8988T (cell line): ENCODE measurements around the gene GNL3L.
"Not testable (repeated sequence)": the region's sequence is repeated elsewhere in the genome, so short reads cannot be mapped to it uniquely, and the experiment has no call there.

Source experiments
- DNase-seq: peaks from one replicate; pipeline ENCODE4 v3.0.0; 2011

GNL3L gene, protein sequence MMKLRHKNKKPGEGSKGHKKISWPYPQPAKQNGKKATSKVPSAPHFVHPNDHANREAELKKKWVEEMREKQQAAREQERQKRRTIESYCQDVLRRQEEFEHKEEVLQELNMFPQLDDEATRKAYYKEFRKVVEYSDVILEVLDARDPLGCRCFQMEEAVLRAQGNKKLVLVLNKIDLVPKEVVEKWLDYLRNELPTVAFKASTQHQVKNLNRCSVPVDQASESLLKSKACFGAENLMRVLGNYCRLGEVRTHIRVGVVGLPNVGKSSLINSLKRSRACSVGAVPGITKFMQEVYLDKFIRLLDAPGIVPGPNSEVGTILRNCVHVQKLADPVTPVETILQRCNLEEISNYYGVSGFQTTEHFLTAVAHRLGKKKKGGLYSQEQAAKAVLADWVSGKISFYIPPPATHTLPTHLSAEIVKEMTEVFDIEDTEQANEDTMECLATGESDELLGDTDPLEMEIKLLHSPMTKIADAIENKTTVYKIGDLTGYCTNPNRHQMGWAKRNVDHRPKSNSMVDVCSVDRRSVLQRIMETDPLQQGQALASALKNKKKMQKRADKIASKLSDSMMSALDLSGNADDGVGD

DNA sequence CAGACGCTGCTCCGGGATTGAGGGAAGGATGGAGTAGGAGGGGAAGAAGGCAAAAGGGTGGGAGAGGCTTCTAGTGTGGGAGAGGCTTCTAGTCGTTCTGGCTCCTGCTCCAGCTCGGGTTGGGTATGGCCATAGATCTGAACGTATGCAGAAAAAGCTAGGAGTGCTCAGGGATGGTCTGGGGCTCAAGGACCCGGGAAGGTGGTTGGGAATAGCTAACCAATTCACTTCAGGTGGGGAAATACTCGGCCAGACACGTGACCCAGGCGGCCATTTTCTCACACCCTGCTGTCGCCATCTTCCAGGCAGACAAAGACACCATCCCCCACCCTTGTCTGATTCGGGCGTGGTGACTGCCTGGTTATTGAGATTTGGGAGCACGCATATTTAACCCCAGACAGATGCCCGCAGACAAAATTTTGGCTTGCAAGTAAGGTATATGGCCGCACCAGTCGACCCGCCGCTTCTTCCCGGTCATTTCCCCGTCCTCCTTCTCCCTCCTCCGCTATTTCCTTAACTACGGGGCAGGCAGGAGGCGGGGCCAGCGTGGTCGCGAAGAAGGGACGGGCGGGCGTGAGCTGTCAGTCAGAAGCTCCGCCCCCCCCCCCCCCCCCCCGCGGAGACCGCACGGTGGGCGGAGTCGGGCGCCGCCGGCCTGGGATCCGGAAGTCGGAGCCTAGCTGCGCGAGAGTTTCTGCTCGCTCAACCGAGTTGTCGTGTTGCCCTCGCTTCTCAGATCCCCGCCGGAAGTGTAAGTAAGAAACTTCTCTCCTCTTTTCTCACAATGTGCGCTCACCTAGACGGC is at the start of gene GNL3L:
TSS of gene GNL3L (plus strand) at position 668 of the 805 bp plus-strand sequence. CDS start 2,348 bp downstream, outside the sequence.
- peak; percentile 56 for DNase-seq

DNA sequence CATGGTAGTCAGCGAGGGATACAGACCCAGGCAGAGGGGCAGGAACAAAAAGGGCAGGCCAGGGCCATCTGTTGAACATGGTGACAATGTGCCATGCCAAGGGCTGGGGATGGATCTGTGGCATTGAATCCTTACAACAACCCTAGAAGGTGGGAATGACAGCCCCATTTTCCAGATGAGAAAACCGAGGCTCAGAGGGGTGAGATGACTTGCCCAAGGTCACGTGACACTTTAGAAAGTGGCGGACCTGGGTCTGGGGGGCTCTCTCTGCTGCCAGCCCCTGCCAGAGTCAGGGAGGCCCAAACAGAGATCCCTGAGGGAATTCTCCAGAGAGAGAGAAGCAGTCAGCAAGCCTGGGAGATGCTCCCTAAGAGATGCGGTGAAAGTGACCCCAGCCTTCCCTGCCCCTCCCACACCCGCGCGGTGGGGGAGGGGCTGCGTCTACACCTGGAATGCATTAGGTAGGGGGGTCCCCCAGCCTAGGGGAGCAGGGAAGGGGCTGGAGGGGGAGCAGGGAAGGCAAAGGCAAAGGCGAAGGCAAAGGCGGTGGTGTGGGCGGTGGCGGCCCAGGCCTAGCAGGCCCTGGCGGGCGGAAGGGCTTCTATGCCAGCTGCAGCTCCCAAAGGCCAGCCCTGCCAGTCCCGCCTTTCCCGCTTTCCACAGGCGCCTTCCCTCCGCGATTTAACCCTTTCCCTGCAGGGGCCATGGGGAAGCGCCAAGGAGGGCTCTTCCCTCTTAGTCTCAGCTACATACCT is 47.0 kb upstream of the GNL3L start:
- DNase-seq: no peak

DNA sequence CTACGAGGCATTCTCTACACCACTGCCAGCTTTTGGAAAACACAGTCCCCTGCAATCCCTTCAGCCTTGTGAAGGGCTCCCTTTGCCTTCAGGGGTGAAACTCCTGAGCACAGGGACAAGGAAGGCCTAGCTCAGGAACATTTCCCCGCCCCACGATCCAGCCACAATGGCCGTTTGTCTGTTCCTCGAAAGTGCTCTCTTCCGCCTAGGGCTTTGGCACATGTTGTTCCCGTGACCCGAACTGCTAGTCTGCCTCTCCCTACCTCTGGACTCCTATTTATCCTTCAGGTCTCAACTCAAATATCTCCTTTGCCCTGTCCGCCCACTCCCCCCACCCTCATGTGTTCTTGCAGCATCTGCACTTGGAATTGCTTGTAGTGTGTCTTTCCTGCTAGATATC is 46.1 kb upstream of the GNL3L start:
- DNase-seq: no peak

DNA sequence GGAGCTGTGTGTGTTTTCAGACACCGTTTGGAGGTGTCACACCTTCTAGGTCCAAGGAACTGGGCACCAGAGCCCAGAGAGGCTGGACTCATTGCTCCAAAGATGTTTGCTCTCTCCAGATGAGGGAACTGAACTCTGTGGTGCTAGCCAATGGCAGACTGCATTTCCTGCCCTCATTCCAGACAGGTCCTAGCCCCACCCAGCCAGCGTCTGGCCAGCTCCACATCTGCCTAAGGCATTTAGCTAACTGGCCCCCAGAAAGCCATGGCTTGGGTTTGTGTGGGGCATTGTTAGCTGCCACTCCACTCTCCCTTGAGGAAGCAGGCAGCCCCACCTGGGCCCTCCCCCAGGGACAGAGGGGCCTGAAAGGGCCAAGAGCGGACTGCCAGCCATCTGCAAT is 45.4 kb upstream of the GNL3L start:
- no peak for DNase-seq

DNA sequence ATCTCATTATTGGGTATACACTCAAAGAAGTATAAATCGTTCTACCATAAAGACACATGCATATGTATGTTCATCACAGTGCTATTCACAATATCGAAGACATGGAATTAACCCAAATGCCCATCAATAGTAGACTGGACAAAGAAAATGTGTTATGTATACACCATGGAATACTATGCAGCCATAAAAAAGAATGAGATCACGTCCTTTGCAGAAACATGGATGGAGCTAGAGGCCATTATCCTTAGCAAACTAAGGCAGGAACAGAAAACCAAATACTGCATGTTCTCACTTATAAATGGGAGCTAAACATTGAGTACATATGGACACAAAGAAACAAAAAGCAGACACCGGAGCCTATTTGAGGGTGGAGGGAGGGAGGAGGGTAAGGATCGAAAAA is 40.2 kb upstream of the GNL3L start:
- DNase-seq: not testable (repeated sequence)

DNA sequence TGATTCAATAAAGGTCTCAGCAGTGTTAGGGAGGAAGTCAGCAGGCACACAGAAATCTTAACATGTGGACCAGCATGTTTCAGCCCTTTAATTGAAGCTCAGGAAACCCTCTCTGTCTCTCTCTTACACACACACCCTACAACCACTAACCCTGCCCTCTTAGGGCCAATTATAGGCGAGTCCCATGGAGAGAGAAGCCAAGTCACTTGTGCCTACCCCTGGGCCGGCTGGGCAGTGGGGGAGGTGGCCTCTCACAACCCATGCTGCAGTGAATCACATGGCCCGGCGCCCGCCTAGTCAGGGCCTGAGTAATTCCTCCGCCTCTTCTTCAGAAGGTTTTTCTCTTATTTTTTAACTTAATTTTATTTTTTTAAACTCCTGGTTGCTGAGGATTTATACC is 37.7 kb upstream of the GNL3L start:
- DNase-seq: no peak

DNA sequence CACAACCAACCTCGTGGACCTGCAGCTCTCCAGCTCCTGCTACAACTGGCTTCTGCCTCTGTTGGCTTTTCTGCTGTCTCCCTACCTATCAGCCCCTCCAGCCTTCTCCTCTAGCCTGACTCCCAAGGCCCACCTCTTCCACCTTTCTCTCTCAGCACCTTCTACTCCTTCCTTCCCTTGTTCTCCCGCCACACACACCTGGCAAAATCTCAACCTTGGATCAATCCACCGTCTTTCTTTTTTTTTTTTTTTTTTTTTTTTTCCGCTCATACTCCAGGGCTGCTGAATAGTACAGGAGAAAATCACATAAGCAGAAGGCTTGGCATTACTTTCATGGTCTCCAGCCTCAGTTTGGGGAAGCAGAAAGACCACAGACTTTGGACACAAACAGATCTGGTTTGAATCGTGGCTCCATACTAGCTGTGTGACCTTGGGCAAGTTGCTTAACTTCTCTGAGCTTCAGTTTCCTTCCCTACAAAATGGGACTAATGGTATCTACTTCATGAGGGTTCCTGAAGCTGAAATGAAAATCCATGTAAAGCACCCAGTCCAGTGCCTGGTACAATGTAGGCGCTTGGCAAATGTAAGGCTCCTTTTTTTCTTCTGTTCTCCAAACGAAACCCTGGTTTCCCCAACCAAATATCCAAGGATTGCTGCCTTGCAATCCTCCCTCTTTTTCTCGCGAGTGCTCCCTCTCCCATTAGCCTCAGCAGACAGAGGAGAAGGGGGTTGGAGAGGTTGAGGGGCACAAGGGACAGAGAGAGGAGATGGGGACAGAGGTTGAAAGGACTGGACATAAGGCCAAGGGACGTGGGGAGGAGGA is 35.6 kb upstream of the GNL3L start:
- DNase-seq: no peak

DNA sequence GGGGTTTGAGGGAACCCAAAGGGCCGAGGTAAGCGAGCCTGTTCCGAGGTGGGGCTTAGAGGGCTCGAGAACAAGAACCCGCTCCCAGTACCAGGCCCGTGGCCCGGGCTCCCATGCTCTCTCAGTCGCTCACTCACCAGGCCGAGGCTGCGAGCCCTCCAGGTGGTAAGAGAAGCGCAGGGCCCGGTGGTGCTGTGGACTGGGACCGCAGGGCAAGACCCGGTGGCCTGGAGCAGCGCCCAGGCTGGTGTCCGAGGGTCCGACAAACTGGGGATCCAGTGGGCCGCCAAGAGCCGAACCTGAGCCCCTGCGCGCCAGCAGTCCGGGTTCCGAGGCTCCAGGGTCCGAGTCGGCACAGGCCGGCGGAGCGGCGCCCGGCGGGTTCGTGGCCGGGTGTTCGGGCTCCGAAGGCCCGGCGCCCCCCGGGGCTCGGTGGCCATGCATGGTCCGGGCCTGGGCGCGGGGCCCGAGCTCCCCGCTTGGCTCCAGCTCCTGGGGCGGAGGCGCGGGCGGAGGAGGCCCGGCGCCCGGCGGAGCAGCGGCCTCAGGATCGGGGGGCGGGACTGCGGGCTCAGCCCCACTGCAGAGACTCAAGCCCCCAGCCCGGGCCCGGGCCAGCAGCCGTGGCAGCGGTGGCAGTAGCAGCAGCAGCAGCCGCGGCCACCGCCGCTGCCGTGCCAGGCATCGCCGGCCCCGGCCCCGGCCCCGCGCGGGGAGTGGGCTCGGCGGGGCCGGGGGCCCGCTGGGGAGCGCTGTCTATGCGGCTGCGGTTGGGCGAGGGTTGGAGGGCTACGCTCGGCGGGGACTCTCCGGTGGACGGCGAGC is 34.8 kb upstream of the GNL3L start:
- DNase-seq: peak; percentile 44

DNA sequence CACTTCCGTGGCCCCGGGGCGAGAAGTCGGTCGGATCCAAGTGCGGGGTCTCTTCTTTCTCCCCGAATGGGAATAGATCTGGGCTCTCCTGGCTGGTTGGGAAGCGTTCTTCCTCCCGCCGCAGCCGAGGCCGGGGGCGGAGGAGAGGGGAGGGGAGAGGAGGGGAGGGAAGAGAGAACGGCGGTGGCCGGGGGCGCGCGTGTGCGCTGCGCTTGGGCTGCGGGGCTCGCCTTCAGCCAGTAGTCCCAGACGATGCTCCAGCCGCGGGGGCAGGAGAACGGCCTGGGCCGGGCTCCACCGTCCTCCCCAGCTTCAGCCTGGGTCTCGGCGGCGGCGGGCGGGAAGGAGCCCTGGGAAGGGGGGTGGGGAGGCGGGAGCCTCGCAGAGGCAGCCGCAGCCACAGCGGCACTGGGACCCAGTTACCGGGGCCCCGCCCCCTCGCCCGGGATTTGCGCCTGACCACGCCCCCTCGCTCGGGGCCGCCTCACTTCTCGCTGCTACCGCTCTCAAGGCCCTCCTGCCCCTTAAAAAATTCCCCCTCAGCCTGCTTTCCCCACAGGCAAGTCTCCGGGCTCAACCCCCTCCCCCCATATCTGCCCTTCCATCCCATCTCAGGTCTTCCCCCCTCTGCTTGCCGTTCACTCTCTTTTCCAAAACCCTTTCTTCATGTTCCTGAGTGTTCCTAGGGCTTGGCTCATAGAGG is 34.1 kb upstream of the GNL3L start, which contains the start of gene FGD1:
TSS of gene FGD1 (minus strand) at position 421 of the 703 bp plus-strand sequence. CDS start 802 bp downstream, outside the sequence.
- peak; percentile 93 for DNase-seq

DNA sequence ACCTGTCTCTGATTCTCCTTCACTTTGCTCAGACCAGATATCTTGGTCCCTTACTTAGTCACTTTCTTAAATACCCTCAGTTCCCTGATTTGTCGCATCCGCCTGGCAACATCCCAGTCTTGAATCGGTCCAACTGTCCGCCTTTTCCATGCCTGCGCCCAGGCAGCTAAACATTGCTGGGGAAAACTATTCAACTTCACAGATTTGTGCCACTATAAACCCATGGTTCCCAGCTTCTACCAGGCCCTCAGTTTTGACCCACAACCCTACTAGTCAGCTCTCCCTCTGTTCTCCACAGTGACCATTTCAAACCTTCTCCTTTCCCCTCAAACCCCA is 33.5 kb upstream of the GNL3L start:
- DNase-seq: no peak

DNA sequence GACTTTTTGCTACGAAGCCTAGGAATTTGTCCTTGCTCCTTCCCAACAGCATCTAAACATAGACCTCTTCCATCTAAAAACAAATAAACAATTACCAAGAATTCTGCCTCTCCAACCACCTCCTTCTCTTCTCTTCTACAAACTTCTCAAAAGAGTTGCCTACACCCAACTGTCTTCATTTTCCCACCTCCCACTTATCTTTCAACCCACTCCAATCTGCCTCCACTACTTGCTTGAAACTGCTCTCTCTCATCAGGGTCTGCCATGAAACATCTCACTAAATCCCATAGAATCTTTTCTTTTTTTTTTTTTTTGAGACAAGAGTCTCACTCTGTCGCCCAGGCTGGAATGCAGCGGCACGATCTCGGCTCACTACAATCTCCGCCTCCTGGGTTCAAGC is 33.1 kb upstream of the GNL3L start:
- no peak for DNase-seq

DNA sequence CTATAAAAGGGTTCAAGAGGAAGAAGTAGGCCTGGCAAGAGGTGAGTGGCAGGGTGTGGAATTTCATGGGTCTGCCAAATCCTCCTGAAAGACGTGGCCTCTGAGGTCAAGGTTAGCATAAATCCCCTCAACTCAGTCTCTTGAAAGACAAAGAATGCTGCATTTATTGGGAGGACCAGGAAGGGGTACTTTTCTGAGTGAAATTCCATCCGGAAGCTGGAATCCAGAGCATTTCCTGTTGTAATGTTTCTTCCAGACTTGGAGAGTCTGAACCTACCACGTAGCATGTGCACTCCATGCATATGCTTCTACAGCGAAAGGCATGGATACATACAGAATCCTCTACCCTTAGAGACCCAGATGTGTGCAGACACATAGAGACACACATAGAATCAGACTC is 20.6 kb upstream of the GNL3L start:
- DNase-seq: no peak

DNA sequence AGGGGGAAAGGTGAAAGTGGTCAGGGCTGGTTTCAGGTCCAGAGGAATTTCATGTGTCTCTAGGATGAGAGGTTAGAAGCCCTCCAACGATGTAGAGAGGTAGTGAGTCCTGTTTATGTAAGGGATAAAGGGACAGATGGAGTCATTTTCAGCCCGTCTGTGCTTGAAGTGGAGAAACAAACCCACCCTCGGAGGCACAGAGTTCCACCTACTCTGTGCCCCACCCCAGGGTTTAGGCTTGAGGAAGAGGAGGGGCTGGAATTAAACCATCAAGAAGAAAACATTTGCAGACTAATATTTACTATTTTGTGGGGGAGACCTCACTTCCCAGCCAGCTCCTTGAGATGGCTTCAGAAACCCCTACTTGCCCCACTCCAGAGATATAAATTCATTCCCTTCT is 868 bp upstream of the GNL3L start:
- no peak for DNase-seq

DNA sequence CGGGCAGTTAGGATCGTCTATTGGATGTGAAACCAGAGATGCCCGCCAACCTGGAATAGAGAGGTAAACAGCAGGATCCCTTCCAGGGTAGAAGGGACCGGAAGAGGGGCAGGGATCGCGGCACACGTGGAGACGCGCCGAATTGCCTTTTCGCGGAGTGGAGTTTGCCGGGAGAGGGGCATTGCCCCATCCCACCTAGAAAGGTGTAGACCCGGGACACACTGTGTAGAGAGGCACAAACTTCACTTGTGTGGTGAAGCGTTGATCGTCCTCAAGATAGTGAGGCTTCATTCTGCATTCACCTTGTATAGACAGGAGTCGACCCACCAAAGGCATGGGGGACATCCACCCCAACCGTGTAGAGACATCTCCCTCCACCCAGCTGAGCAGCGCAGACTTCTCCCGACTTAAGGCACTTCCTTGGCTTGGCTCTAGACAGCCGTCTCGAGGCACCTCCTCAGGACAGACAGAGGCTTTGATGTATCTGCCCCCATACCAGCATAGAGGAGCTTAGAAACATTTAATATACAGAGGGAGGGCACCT is 410 bp downstream of the GNL3L start:
- DNase-seq: no peak

DNA sequence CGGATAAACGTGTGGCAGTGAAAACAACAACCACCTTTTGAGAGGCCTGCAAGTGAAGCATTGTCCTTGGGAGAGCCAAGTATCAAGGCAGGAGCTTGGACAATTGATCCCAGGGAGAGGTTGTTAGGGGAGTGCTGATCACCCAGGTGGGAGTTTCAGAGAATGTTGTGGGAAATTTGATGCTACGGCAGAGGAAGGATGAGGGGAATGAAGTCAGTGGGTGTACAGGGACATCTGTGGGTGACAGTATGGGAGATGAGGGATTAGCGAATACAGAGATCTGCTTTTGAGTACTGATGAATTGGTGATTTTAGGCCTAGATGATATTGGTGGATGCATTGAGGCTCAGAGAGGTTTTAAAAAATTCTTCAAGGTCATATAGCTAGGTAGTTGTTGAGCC is 4.3 kb downstream of the GNL3L start:
- no peak for DNase-seq

DNA sequence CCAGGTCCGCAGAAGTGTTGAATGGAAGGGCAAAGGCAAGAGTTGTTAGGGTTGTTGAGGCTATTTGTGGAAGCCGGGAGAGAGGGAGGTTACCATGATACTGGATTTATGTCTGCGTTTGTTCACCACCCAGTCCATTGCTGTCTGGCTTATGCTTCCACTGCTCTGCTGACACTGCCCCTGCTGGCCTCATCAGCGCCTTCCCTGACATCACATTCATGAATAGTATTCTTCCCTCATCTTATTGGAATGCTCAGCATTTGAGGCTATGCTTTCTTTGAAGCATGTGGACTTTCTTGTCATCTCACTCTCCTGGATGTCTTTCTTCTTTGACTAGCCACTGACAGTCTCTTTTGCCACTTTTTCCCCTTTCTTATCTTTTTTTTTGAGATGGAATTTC is 10.3 kb downstream of the GNL3L start:
- DNase-seq: no peak

DNA sequence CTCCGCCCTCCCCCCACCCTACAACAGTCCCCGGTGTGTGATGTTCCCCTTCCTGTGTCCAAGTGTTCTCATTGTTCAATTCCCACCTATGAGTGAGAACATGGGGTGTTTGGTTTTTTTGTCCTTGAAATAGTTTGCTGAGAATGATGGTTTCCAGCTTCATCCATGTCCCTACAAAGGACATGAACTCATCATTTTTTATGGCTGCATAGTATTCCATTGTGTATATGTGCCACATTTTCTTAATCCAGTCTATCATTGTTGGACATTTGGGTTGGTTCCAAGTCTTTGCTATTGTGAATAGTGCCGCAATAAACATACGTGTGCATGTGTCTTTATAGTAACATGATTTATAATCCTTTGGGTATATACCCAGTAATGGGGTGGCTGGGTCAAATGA is 12.2 kb downstream of the GNL3L start:
- DNase-seq: not testable (repeated sequence)

DNA sequence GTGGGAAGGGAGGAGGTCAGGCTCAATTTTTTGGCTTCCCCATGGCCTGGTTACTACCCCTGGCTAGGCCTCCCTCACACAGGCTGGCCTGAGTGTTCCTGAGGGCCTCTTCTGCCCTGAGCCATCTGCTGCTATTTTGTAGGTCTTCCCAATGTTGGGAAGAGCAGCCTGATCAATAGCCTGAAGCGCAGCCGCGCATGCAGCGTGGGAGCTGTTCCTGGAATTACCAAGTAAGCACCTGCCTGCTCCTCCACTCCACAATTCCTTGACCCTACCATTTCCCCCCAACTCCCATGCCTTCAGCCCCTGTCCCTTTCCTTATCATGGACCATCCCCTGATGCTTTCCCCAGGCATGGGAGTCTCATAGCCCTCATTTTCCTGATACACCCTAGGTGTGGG is 20.8 kb downstream of the GNL3L start:
- DNase-seq: no peak

DNA sequence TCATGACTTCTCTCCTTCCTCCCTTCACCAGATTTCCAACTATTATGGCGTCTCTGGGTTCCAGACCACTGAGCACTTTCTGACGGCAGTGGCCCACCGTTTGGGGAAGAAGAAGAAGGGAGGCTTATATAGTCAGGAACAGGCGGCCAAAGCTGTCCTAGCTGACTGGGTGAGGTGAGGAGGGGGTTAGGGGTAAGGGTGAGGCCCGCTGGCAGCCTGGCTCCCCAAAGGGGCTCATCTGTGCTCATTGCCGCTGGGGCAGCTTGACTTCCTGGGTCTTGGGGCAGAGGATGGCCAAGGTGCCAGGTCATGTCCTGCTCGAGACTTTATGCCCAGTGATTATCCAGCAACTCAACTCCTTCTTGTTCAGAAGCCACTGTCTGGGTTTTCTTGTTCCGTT is 21.8 kb downstream of the GNL3L start:
- DNase-seq: no peak

DNA sequence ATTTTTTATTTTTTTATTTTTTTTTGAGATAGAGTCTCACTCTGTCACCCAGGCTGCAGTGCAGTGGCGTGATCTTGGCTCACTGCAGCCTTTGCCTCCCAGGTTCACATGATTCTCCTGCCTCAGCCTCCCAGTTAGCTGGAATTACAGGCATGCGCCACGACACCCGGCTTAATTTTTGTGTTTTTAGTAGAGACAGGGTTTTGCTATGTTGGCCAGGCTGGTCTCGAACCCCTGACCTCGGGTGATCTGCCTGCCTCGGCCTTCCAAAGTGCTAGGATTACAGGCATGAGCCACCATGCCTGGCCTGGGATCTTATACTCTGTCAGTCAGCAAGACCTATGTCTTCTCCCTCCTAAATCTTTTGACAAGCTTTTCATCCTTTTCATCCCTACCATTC is 25.0 kb downstream of the GNL3L start:
- DNase-seq: not testable (repeated sequence)
